Gastroesophageal sphincter (tissue), 3 donors: Measurements from ENCODE around the gene BFSP1.

Experiments used
- POLR2A ChIP-seq, 2 donors: fragments of 450-650 bp; IDR thresholded peaks; one replicate each; pipeline ENCODE4 v1.6.1; 2017; ENCODE audit warnings: antibody characterized with exemption in 2 of 2, mild to moderate bottlenecking in 2 of 2, moderate library complexity in 1 of 2
- TF ChIP-seq, protein P1 (sequence below), 4 experiments: fragments of 200-600 bp in 2 of 4; fragments of 450-650 bp in 2 of 4; sonication (generic) in 1 of 4; IDR thresholded peaks; one replicate each; pipeline ENCODE4 v1.5.1; 2017 to 2019; ENCODE audit warnings: antibody characterized with exemption in 4 of 4, mild to moderate bottlenecking in 2 of 4, moderate library complexity in 2 of 4

DNA sequence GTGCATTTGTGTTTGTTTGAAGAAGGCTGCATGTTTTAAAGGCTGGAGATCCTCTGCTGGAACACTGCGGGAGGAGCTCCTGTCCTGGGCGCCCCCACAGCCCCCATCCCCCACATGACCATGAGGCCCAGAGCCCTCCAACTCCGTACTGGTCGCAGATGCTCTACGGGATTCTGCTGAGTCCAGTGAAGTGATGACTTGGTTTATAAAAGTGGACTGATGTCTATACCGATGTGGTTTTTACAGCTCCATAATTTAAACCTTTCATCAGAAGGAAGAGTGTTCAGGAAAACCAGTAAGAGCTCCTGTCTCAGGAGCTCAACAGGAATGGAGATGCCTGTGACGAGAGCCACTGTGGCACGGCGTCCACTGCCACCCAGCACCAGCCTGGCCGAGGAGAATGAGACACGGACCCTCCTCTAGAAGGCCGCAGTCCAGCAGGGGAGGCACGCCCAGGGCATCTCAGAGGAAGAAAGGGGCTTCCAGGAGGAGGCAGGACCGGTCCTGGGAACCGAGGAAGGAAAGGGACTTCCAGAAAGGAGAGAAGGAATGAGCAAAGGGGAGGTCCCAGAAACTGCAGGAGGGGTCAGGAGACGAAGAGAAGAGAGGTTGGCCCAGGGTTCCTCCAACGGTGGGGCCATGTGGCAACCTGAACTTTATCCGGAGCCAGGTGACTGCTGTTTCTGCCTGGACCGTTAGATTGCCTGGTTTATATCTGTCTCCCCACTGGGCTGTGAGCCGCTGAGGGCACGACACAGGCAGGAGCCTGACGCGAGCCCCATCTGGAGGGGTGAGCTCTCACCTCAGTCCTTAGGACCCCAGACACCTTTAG, 26.9 kb downstream of the BFSP1 start:
- TF ChIP-seq, protein P1, sequence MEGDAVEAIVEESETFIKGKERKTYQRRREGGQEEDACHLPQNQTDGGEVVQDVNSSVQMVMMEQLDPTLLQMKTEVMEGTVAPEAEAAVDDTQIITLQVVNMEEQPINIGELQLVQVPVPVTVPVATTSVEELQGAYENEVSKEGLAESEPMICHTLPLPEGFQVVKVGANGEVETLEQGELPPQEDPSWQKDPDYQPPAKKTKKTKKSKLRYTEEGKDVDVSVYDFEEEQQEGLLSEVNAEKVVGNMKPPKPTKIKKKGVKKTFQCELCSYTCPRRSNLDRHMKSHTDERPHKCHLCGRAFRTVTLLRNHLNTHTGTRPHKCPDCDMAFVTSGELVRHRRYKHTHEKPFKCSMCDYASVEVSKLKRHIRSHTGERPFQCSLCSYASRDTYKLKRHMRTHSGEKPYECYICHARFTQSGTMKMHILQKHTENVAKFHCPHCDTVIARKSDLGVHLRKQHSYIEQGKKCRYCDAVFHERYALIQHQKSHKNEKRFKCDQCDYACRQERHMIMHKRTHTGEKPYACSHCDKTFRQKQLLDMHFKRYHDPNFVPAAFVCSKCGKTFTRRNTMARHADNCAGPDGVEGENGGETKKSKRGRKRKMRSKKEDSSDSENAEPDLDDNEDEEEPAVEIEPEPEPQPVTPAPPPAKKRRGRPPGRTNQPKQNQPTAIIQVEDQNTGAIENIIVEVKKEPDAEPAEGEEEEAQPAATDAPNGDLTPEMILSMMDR (IDR thresholded peaks at IDR 0.05) = no peak
- no peak for TF ChIP-seq POLR2A (IDR thresholded peaks at IDR 0.05)
